Stomach (tissue), 4 donors: ENCODE measurements around the gene TAGLN2.

ENCODE experiments used
- CTCF ChIP-seq, 7 experiments: fragments of 450-650 bp in 4 of 7; fragments of 200-600 bp in 3 of 7; sonication (generic) in 3 of 7; IDR thresholded peaks; one replicate each; pipeline ENCODE4 v1.5.1; 2016 to 2019; ENCODE audit warnings: antibody characterized with exemption in 7 of 7, control low read depth in 2 of 7, mild to moderate bottlenecking in 1 of 7
- EP300 ChIP-seq: sonication (generic); formaldehyde crosslinking; IDR thresholded peaks from one replicate; pipeline ENCODE4 v1.6.1; 2017; ENCODE audit warnings: antibody characterized with exemption
- POLR2A ChIP-seq, 4 donors: fragments of 450-650 bp; IDR thresholded peaks; one replicate each; pipeline ENCODE4 v1.6.1; 2016; ENCODE audit warnings: antibody characterized with exemption in 4 of 4, control low read depth in 2 of 4, mild to moderate bottlenecking in 1 of 4, moderate library complexity in 1 of 4
- POLR2AphosphoS5 ChIP-seq, 3 donors: sonication (generic); formaldehyde crosslinking; IDR thresholded peaks; one replicate each; pipeline ENCODE4 v1.6.1; 2016; ENCODE audit warnings: antibody characterized with exemption in 3 of 3

GRCh38 chr1:159952932-159953331 lies 27.6 kb upstream of the TAGLN2 start:
- no peak for TF ChIP-seq EP300
- TF ChIP-seq POLR2A (IDR thresholded peaks at IDR 0.05): no peak
- no peak for TF ChIP-seq CTCF (IDR thresholded peaks at IDR 0.05)
- no peak for TF ChIP-seq POLR2AphosphoS5 (IDR thresholded peaks at IDR 0.05)
